Panc1 (cell line): ENCODE data around the gene TLE7. TPM values are rescaled to one million over a fixed set of nuclear protein-coding genes. Genes with fewer than 3 reads are reported as not detected.

ENCODE experiments used
- ATAC-seq: fragments of 200-7000 bp; cut with Tn5 transposase; 2 replicates; pipeline ENCODE4 v1.9.1; 2020; ENCODE audit warnings: mild to moderate bottlenecking, moderate library complexity
- BruUV-seq: library from RNA; stranded (reverse); fragments of 400-500 nt; replicated peaks from 2 replicates; lab custom pipeline; 2021; lab: Mats Ljungman, UMichigan
- CTCF ChIA-PET: fragments of 300-600 bp; sonication (Branson Sonifier 250); formaldehyde crosslinking; loops from one replicate; lab custom pipeline; 2022; ENCODE audit warnings: antibody characterized with exemption; lab: Charles Lee
- POLR2A ChIA-PET: fragments of 300-600 bp; sonication (Branson Sonifier 250); formaldehyde crosslinking; loops from one replicate; lab custom pipeline; 2022; ENCODE audit warnings: antibody characterized with exemption; lab: Charles Lee
- DNase-seq: peaks from one replicate; pipeline ENCODE4 v3.0.0-alpha.2; 2010; ENCODE audit warnings: low read depth, low spot score
- H3K27ac ChIP-seq: 2 replicates; pipeline ENCODE4 v1.5.1; 2011; ENCODE audit warnings: mild to moderate bottlenecking, low read length, inconsistent platforms
- H3K27me3 ChIP-seq: fragments of 200-500 bp; sonication (Bioruptor generic); 2 replicates; pipeline ENCODE4 v1.6.0; 2014; ENCODE audit warnings: low read length, inconsistent platforms; ENCODE audit not compliant: control insufficient read depth, insufficient read depth
- H3K36me3 ChIP-seq: fragments of 200-500 bp; sonication (Bioruptor generic); 2 replicates; pipeline ENCODE4 v1.5.1; 2014; ENCODE audit warnings: inconsistent platforms, mild to moderate bottlenecking, low read length, moderate library complexity; ENCODE audit not compliant: control insufficient read depth, insufficient read depth
- H3K4me1 ChIP-seq: 2 replicates; pipeline ENCODE4 v1.5.1; 2011; ENCODE audit warnings: inconsistent platforms, mild to moderate bottlenecking, low read length, moderate library complexity; ENCODE audit not compliant: control insufficient read depth, insufficient read depth
- H3K4me3 ChIP-seq, 2 experiments: 2 replicates each; pipeline ENCODE4 v1.5.1; 2011 to 2012; ENCODE audit warnings: low read depth in 2 of 2, low read length in 2 of 2, mild to moderate bottlenecking in 2 of 2, inconsistent platforms in 1 of 2, moderate library complexity in 1 of 2
- H3K9me3 ChIP-seq: fragments of 200-500 bp; sonication (Bioruptor generic); 2 replicates; pipeline ENCODE4 v1.5.1; 2014; ENCODE audit warnings: low read depth, mild to moderate bottlenecking, inconsistent platforms, low read length, moderate library complexity; ENCODE audit not compliant: control insufficient read depth, insufficient read depth
- POLR2AphosphoS5 ChIP-seq: IDR thresholded peaks from 2 replicates; pipeline ENCODE4 v1.6.1; 2012; ENCODE audit warnings: mild to moderate bottlenecking, low read depth, low read length, moderate library complexity
- SIN3A ChIP-seq: IDR thresholded peaks from 2 replicates; pipeline ENCODE4 v1.6.1; 2012; ENCODE audit warnings: low read depth, mild to moderate bottlenecking, low read length, moderate library complexity, borderline replicate concordance; ENCODE audit not compliant: insufficient read depth
- TCF7L2 ChIP-seq: IDR thresholded peaks from 2 replicates; pipeline ENCODE4 v1.6.1; 2011; ENCODE audit warnings: mild to moderate bottlenecking, low read depth, low read length, inconsistent platforms
- in situ Hi-C: cut with HindIII; loops from 2 replicates; pipeline ENCODE4 v1.10.0; 2016; ENCODE audit warnings: low sequenced_read_pairs, low pct_unique_long_range_greater_than_20kb
- intact Hi-C: fragments of 100-400 bp; cut with micrococcal nuclease; formaldehyde crosslinking; loops from one replicate; pipeline ENCODE4 v1.10.0; 2022; ENCODE audit not compliant: unreplicated experiment
- total RNA-seq: library from RNA; stranded (reverse); gene quantifications from one replicate; pipeline ENCODE4 v1.2.1, GENCODE V29; 2021; ENCODE audit not compliant: unreplicated experiment
- TF ChIP-seq, protein P1 (sequence below): fragments of 450-650 bp; IDR thresholded peaks from 2 replicates; pipeline ENCODE4 v1.5.1; 2017; ENCODE audit warnings: mild to moderate bottlenecking
- TF ChIP-seq, protein P2 (sequence below), 2 experiments: IDR thresholded peaks; 2 replicates each; pipeline ENCODE4 v1.6.1; 2011 to 2012; ENCODE audit warnings: low read depth in 2 of 2, control low read depth in 1 of 2, low read length in 1 of 2, mild to moderate bottlenecking in 1 of 2, moderate library complexity in 1 of 2; ENCODE audit not compliant: insufficient read depth in 1 of 2

The TLE7 gene
- total RNA-seq, 1 experiment from 2014 or later: not detected

DNA sequence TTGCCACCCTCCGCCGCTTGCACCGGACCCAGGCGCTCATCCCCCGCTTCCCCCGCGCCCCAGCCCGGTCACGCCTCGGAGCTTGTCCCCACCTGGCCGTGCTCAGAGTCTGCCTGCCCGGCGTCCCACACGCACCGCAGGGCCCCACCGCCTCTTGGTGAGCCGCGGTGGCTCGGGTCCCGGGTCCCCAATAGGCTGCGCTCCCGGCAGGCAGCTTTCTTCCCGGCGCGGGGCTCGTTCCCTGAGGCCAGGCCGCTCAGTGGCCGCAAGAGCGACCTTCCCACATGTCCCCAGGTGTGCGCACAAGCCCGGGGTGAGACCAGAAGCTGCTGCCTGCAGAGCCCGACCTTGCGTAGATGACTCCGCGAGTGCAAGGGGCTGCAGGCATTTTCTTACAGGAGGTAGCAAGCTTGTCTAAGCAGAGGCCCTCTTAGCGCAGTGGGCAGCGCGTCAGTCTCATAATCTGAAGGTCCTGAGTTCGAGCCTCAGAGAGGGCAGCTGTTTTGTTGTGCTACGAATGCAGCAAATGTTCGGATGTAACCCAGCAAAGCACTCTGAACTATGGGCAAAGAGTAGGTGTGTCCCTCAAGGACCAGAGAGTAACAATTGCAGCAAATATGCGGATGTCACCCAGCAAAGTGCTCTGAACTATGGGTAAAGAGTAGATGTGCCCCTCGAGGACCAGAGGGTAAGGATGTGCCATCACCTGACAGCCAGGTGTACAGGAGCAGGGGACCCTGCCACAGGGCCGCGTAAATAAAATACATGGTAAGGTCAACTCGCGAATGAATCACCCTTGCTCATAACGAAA lies 15.6 kb downstream of the TLE7 start:
- DNase-seq: peak; percentile 79
- peak overlapping the region; percentile 36 to 42 for H3K4me3 ChIP-seq
- POLR2A ChIA-PET: no interaction called here
- intact Hi-C loops: no loop called here
- CTCF ChIA-PET: no interaction called here
- peak; percentile 94 for ATAC-seq
- H3K27me3 ChIP-seq: no peaks in the 10 kb centered on the region
- no peaks in the 10 kb centered on the region for H3K36me3 ChIP-seq
- no peaks in the 10 kb centered on the region for H3K9me3 ChIP-seq
- TF ChIP-seq POLR2AphosphoS5: no peak
- TF ChIP-seq, protein P1, sequence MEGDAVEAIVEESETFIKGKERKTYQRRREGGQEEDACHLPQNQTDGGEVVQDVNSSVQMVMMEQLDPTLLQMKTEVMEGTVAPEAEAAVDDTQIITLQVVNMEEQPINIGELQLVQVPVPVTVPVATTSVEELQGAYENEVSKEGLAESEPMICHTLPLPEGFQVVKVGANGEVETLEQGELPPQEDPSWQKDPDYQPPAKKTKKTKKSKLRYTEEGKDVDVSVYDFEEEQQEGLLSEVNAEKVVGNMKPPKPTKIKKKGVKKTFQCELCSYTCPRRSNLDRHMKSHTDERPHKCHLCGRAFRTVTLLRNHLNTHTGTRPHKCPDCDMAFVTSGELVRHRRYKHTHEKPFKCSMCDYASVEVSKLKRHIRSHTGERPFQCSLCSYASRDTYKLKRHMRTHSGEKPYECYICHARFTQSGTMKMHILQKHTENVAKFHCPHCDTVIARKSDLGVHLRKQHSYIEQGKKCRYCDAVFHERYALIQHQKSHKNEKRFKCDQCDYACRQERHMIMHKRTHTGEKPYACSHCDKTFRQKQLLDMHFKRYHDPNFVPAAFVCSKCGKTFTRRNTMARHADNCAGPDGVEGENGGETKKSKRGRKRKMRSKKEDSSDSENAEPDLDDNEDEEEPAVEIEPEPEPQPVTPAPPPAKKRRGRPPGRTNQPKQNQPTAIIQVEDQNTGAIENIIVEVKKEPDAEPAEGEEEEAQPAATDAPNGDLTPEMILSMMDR: no peak
- TF ChIP-seq TCF7L2: peak; percentile 53
- TF ChIP-seq, protein P2, sequence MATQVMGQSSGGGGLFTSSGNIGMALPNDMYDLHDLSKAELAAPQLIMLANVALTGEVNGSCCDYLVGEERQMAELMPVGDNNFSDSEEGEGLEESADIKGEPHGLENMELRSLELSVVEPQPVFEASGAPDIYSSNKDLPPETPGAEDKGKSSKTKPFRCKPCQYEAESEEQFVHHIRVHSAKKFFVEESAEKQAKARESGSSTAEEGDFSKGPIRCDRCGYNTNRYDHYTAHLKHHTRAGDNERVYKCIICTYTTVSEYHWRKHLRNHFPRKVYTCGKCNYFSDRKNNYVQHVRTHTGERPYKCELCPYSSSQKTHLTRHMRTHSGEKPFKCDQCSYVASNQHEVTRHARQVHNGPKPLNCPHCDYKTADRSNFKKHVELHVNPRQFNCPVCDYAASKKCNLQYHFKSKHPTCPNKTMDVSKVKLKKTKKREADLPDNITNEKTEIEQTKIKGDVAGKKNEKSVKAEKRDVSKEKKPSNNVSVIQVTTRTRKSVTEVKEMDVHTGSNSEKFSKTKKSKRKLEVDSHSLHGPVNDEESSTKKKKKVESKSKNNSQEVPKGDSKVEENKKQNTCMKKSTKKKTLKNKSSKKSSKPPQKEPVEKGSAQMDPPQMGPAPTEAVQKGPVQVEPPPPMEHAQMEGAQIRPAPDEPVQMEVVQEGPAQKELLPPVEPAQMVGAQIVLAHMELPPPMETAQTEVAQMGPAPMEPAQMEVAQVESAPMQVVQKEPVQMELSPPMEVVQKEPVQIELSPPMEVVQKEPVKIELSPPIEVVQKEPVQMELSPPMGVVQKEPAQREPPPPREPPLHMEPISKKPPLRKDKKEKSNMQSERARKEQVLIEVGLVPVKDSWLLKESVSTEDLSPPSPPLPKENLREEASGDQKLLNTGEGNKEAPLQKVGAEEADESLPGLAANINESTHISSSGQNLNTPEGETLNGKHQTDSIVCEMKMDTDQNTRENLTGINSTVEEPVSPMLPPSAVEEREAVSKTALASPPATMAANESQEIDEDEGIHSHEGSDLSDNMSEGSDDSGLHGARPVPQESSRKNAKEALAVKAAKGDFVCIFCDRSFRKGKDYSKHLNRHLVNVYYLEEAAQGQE (IDR thresholded peaks at IDR 0.05; ENCODE audit: insufficient read depth in 1 of 2, low read depth in 2 of 2, low read length in 1 of 2): no peak
- TF ChIP-seq SIN3A: no peak
- no TSS peak for BruUV-seq
- H3K4me1 ChIP-seq: peaks cover 4% of the 10 kb centered on the region; the same call in 1 of the 2 replicates
- in situ Hi-C loops: no loop called here
- no peak overlapping the region for H3K27ac ChIP-seq

DNA sequence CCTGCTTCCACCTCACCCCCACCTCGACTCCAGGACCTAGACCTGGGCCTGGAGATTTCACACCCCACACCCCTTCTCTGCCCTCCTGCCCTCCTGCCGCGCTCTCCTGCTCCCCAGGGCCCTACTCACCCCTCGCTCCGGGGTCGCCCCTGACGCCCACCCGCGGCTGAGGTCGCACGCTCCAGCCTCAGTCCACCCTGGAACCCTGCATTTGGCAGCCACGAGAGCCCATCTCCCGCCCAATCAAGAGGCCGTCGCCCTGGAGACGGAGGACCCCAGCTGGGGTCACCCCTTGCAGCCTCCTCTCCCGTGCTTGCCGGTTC lies 16.1 kb downstream of the TLE7 start:
- no TSS peak for BruUV-seq
- CTCF ChIA-PET: no interaction called here
- intact Hi-C loops (no loop called here), in situ Hi-C loops (no loop called here)
- no peak overlapping the region for H3K27ac ChIP-seq
- H3K27me3 ChIP-seq: no peaks in the 10 kb centered on the region
- TF ChIP-seq, protein P1: no peak
- TF ChIP-seq, protein P2 (IDR thresholded peaks at IDR 0.05; ENCODE audit: insufficient read depth in 1 of 2, low read depth in 2 of 2, low read length in 1 of 2): no peak
- TF ChIP-seq SIN3A (no peak), POLR2AphosphoS5 (no peak), TCF7L2 (no peak)
- no peaks in the 10 kb centered on the region for H3K36me3 ChIP-seq
- peak overlapping the region in 1 of 2 experiments; percentile 42; a peak in 3 of 4 replicates for H3K4me3 ChIP-seq
- no peaks in the 10 kb centered on the region for H3K9me3 ChIP-seq
- DNase-seq (no peak), ATAC-seq (no peak)
- peaks cover 4% of the 10 kb centered on the region; the same call in 1 of the 2 replicates for H3K4me1 ChIP-seq
- POLR2A ChIA-PET: no interaction called here
